HG02852 (cell line): ENCODE measurements around the gene DDX17.

Experiments used
- ATAC-seq: cut with Tn5 transposase; IDR thresholded peaks from one replicate; pipeline ENCODE4 v1.9.1; 2021; ENCODE audit warnings: mild to moderate bottlenecking, moderate library complexity; ENCODE audit not compliant: unreplicated experiment

DDX17 gene

DNA sequence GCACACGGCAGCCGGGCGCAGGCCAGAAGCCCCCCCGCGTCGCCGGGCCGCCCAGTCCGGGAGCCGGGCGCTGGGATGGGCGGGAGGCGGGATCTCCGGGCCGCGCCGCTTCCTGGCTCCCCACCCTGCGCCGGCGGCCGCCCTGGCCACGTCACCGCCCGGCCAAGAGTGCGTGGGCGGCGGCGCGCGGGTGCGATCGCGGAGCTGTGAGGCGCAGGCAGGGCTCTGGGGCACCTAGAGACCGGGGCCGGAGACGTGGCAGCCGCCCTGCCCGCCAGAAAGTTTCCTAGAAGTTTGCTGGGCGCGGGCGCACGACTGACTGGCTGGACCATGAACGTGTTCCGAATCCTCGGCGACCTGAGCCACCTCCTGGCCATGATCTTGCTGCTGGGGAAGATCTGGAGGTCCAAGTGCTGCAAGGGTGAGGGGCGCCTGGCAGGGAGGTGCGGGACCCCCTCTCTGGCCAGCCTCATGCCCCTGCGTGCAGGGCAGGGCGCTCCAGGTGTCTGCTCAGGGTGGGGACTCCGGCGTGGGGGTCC lies 38.1 kb downstream of the DDX17 start, which contains the start of gene KDELR3:
Gene KDELR3, plus strand, starts transcription at position 193 of the 539 bp plus-strand sequence. Its CDS starts 138 bp downstream, at position 331.
- no peak for ATAC-seq

DNA sequence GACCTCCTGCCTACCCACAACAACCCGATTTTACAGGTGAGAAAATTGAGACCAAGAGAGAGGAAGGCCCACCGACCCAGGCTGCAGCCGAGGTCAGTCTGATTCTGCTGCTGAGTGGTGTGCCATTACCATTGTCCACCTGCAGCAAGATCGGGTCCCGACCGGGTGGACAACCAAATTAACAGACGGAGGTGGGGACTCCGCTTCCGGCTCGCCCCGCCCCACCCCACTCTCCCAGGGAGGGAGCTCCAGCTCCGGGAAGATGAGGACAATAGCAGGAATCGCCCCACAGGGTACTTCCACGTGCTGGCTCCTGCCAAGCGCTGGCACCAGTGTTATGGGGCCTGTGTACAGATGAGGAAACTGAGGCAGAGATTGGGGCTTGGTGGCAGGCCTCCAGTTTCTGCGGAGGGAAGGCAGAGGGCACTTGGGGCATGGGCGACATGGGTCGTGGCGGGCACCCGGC lies 38.6 kb downstream of the DDX17 start:
- no peak for ATAC-seq

DNA sequence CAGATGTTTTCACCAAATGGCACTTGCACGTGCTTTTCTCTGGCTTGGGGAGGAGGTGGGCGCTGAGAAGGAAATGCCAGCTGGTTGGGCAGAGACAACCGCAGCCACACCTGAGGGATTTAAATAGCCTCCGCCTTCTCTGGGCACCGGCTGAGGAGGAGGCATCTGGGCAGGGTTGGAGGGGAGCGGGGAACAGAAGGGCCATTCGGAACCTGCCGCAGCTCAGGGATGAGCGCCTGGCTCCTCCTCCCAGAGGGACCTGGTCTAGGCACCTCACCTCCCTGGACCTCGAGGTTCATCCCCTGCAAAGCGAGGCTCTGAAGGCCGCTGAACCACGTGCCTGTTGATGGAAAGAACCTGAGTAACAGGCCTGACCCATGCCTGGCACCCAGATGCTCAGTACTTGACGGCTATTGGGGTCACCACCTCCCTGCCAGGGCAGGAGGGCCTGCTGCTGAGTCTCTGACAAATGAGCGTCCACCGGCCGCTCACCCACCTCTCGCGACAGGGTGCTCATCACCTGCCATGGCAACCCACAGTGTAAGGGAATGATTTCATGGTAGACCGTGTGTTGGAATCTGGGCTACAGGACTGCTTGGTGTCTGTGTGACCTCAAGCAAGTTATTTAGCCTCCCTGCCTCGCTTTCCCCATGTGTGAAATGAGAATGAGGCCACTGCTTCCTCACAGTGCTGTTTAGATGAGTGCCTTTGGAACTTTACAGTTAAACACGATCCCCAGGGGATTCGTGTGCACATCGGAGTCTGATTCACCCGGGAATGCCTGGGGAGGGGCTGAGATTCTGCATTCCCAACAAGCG lies 40.2 kb downstream of the DDX17 start:
- ATAC-seq: no peak

DNA sequence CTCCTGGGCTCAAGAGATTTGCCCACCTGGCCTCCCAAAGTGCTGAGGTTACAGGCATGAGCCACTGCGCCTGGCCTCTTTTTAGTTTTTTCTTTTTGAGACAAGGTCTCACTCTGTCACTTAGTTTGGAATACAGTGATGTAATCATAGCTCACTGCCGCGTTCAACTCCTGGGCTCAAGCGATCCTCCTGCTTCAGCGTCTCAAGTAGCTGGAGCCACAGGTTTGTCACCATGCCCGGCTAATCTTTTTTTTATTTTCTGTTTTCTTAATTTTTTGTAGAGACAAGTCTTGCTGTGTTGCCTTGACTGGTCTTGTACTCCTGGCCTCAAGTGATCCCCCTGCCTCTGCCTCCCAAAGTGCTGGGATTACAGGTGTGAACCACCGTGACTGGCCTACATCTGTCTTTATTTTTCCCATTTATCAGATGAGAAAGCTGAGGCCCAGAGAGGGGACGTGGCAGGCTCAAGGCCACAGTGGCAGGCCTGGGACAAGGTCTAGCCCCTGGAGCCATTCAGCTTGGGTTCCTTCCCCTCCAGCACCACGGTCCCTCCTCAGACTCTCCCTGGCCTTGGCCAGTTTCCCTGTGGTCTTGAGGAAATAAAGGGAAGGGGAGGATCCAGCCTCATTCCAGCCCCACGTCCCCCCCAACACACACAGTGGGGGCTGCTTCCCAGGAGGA lies 41.0 kb downstream of the DDX17 start:
- no peak for ATAC-seq

DNA sequence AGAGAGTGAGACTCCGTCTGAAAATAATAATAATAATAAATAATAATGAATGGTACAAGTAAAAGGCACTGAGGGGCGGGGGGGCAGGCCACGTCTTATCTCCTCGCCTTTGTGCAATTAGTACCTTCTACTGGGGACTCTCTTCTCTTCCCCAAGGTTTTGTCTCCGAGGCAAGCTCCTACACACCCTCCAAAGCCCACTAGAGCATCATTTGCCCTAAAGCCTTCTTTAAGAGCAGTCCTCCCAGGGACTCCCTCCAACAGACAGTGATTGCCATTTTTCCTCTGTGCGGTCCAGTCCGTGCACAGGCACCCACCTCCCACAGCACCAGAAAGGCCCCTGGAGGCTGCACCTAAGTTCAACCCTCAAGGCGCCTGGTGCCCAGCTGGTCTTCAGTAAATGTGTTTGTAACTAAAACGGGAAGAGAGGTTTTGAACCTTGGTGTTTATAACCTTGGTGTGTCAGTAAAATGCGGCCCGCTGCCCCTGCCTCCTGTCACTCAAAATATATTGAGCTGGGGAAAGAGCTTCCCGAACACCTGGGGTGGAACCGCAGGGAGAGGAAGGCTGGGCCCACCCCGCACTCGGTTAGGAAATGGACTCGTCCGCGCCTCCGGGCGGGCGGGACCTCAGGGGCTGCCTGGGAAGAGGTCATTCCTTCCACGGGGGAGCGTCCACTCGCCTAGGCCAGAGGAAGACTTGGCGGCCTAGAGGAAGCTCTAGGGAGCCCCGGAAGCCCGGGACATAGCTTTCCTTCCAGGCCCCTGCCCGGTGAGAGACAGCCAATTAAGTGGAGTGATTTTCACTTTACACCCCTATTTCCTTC lies 42.9 kb downstream of the DDX17 start:
- no peak for ATAC-seq

DNA sequence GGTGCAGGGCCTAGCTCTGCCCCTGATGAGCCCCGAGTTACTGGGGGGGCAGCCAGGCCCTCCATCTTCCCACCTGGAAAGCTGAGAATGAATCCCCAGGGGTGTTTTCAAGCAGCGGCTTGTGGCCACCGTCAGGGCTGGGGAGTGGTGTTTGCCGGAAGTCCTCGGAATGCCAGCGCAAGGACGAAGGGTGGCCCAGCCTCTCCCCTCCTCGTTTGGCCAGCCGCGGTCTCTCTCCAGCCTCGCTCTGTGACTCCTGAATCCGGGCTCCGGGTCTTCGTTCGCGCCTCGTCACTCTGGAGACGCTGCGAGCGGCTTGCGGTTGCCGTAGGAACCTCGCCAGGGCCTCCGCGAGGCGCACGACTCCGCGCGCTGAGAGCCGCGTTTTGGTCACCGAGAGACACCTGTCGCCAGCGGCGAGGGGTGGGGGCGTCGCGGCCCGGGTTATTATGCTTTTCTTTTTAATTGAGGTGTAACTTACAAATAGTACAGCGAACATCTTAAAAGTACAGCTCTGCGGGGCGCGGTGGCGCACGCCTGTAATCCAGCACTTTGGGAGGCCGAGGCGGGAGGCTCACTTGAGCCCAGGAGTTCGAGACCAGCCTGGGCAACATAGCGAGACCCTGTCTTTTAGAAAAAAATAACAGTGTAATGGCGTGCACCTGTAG lies 44.6 kb downstream of the DDX17 start:
- ATAC-seq: no peak

DNA sequence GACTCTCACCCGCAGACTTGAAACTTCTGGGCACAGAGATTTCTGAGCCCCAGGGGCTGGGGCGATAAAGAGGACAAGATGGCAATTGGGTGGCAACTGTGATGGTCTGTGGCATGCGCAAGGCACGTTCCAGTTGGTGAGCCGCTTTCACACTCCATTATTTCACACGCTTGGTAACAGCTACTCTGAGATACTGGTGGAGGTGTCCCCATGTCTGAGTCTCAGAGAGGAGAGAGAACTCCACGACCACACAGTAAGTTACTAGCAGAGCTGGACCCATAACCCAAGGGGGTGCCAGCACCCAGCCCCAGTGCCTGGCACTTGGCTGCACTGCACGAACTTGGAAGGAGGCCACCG lies 45.1 kb downstream of the DDX17 start:
- ATAC-seq: no peak

DNA sequence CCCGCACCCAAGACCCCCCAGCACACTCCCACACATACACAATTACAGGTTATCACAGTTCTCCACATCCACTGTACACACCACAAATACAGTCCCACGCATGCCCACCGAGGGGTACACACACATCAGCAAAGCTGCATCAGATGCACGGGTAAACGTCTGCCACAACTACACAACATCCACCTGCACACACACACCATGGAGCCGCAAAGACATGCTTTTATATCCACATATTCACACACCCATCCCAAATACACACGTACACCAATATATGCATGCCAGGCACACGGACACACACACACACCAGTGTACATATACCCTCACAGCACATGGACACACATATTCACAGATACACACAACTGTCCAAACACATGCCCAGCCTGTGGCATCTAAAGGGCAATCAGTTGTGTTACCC lies 45.7 kb downstream of the DDX17 start:
- no peak for ATAC-seq

DNA sequence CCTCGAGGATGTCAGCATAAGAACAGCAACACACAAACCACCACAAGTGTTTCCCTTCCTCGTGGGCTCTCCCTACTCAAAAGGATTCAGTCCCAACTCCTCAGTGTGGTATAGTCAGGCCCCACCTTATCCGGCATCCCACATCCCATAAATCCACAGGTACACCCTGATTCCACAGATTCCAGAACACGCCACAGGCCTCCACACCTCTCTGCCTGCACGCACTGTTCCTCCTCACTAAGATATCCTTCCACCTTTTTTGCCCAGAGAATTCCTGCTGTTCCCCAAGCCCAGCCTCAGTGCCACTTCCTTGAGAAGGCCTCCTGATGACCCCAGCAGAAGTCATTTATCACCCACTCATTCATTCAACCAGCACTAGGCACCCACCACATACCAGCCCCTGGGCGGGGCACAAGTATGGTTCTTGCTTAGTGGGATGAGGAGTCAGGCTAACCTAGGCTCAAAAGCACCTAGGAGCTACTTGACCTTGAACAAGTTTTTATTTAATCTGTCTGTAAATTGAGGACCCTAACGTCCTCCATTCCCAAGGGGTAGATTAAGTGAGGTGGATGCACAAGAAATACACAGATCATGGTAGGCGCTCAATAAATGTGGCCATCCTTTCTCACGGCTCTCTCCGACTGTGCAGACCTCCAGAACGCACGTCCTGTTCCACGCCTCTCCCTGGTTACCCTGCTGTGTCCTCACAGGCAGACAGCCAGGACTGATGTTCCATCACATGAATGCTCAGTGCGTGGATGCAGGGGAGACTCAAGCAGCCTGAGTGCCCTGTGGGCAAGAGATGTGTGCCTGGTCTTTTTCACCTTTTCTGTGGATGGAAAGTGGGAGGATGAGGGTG lies 49.0 kb downstream of the DDX17 start:
- no peak for ATAC-seq

DNA sequence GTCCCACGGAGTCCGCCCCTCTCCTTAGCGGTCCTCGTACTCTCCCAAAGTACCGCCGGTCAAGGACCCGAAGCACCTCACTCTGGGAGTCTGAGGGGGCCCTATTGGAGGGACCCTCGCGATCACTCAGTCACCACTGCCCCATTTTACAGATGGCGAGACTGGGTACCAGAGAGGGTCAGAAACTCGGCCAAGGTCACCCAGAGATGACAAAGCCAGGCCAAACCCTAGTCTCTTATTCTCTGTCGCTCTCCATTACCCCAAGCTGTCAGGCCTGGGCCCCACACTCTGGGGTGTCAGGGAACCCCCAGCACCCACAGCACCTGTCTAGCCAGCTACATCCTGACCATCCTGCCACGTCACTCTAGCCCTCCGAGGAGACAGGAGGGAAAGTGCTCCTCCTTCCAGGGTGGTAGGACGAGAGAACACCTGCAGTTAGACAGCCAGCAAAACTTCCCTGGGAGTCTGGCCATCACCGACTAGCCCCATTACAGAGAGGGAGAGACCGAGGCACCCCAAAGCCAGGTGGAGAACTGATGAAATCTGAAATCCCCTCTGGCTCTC lies 49.8 kb downstream of the DDX17 start:
- ATAC-seq: no peak

DNA sequence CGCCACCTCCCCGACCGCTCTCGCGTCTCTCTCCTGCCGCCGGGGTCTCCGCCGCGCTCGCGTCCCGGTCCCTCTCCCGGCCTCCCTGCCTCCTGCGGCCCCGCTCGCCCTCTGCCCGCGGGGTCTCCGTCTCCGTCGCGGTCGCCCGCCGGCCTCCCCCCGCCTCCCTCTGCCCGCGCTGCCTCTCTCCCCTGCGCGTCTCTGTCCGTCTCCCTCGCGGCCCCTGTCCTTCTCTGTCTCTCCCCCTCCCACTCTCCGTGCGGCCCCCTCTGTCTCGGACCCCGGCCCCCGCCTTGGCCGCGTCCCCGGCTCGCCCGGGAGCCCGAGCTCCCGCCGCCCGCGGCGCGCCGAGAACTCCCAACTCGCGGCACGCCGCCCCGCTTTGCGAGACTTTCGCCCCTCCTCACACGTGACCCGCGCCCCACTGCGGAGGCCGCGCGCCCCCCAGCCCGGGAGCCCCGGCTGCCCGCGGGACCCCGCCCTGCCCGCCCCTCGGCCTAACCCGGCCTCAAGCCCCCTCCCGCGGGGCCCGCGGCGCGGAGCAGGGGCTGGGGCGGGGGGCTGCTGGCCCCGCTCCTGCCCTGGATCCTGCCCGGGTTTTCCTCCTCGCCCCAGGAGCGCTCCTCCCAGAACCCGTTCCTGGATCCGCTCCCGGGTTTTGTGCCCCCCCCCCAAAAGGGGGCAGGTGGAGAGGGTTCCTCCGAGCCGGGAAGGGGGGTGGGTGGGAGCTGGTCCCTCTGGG lies 50.4 kb downstream of the DDX17 start:
- no peak for ATAC-seq

DNA sequence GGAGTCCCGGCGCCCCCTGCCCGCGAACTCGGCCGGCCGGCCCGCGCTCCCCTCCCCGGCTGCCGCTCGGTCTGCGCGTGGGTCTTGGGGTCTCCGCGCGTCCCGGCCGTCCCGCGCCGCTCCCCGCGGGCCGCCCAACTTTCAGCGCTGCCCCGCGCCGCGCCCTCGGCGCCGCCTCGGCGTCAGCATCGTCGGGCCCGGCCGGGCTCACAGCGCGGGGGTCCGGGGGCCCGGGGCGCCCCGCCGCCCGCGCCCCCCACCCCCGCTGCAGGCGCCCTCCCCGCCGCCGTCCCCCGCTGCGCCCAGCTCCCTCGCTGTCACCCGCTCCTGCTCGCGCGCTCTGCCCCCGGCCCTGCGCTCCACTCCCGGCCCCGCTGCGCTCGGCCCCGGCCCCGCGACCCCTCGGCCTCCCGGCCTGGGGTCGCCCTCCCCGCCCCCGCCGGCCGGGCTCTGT lies 51.0 kb downstream of the DDX17 start, which contains the start of gene KCNJ4:
Gene KCNJ4, minus strand, starts transcription at position 124 of the 454 bp plus-strand sequence. CDS start 27,067 bp downstream, outside the sequence.
- ATAC-seq: no peak

DNA sequence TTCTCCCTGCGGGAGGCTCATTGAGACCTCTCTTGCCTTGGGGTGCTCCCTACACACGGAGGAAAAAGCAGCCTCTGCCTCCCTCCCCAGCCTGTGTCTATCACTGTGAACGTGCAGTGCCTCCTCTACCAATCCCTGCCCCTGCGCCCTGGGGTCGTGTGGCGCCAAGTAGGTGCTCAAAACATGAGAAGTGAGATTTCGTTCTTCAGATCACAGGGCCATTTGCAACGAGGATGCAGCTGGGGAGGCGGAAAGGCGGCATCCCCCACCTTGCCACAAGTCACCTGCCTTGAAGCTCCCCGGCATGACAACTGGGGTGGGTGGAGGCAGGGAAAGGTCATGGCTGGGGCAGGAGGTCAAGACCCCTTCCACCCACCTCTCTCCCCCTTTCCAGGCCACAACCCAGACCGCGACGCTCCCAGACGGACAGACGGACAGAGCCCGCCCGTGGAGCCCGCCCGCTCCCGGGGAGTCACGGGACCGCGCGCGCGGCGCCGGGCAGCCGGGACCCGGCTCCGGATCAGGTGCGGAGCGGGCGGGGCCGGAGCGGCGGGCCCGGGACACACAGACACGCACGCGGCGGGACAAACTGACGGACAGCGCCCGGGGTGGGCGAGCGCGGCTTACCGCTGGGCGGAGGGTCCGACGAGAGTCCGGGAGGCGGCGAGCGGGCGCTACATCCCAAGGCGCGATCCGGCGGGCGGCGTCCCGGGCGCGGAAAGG lies 51.6 kb downstream of the DDX17 start:
- no peak for ATAC-seq

DNA sequence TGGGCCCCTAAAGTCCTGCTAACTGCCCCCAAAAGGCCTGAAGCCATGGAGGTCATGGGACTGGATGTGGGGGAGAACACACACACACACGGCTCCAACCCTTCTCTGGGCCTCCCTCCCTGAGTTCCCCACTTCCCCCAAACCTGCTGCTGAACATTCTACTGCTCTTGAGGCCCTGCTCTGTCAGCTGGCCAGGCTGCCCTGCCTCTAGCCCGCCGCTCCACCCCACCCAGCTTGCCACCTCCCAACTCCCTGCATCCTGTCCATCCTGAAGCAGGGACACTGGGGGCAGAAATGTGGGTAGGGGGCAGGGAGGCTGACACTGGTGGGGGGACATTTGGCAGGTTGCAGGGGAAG lies 52.1 kb downstream of the DDX17 start:
- no peak for ATAC-seq

DNA sequence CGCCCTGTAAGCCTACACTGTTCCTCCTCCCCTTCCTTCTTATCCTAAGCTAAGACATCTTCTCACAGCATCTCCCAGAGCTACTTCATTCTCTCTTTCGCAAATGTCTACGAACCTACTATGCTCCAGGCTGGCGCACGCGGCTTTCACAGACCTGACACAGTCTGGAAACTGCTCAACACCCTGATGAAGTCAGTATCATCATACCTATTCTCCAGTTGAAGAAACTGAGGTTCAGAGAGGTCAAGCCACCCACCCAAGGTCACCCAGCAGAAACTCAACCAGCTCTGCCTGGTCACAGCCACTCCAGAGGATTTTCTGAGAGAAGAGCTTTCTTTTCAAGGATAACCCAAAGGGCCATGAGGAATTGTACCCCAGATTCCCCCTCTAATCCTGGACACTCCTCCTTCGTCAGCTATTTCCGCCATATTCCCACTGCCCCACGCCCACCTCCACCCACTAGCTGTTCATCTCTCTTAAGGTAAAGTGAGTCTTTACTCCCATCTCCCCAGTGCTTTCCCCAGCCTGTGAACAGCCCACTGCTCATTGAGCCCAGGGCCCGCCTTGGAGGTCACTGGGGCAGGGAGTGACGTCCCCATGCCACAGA lies 52.9 kb downstream of the DDX17 start:
- no peak for ATAC-seq

DNA sequence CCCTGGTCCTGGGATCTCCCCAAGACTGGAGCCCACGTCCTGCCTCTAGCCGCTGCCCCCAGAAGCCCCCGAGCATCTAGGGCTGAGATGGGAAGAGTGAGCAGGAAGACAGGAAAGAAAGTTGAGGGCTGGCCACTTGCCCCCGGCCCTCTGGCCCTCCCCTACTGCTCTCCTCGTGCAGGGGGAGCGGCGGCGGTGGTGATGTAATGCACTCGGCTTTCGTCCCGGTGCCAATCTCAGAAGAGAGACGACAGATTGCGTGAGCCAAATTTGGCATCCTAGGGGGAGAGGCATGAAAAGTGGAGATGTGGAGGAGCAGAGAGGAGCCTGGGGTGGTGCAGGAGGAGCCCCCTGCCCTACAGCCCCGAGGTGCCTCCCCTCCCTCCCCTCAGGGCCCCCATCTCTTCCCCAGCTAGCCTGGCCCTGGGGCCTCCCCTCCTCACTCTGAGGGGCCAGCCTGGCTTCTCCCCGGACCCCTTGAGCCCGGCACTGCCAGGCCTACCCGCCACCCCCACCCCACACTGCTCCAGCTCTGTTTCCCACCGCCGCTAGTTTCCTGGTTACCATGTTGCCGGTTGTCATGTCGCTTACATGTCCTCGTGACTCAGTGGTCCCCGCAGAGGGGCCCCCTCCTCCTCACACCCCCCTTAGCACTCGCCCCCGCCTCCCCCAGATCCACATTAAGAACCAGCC lies 53.6 kb downstream of the DDX17 start:
- no peak for ATAC-seq

DNA sequence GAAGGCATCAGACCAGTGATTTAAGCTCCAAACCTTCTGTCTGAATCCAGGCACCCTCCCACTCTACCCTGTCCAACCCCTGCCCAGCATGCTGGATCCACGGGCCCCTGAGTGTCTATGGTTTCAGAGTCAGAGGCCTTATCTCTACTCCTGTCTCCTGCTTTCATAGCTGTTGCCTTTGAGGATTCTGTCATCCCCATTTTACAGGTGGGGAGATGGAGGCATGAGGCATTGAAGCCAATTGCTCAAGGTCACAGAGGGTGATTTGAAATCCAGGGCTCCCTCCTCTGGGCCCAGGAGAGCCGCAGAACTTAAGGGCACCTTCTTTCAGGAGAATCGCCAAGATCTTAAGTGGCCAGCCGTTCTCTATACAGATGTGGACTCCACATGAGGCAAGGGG lies 54.2 kb downstream of the DDX17 start:
- ATAC-seq: no peak
